Stimulated activated CD4-positive, alpha-beta T cell treated with anti-CD3 and anti-CD28 coated beads, Interleukin-4, amount 100 ng/mL, for 1 hour (primary cell): ENCODE data around the gene PSMB9.

ENCODE experiments used
- DNase-seq: peaks from one replicate; pipeline ENCODE4 v3.0.0-alpha.2; 2020

PSMB9 gene

GRCh38 chr6:32840604-32841246, 13.3 kb upstream of the PSMB9 start:
- DNase-seq, result no peak

GRCh38 chr6:32842021-32842650, 11.9 kb upstream of the PSMB9 start:
- DNase-seq, result no peak

DNA sequence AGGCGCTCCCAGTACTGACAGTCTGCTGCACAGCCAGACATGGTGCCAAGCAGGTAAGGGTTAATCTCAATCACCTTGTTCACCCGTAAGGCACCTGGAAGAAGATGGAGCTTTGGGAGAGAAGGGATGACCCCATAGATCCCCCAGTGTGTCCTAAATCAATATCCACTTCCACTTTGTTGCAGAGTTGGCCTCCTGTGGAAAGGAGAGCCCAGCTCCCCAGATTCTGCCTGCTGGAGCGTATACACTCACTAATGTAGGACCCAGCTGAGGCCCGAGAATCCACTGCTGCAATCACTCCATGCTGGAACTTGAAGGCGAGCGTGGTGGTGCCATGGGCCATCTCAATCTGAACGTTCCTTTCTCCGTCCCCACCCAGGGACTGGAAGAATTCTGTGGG, 11.3 kb upstream of the PSMB9 start:
- no peak for DNase-seq

DNA sequence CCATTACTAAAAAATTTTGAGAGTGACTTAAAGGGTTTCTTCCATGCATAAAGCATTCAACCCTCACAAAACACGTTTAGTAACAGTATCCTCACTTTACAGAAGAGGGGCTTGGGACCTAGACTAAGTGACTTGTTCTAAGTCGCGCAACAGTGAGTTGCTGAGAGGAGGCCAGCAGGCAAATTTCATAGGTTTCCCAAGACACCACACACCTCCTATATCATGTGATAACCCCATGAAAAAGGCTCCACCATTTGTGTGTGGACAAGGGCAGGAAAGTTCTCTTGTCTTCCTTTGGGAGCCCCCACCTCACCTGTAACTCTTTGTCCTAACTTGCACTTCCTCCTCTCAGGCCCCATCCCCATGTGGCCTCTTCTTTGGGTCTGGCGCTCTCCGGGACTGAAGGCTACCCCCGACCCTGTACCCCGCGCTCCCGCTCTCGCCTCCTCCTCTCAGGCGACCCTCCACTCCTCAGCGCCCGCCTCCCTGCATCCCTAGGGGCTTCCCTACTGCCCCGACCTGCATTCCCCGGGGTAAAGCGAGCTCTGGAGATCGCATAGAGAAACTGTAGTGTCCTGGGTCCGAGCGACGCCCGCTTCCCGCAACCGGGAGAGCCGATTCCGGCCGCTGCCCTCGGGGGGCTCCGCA, 10.5 kb upstream of the PSMB9 start:
- no peak for DNase-seq

DNA sequence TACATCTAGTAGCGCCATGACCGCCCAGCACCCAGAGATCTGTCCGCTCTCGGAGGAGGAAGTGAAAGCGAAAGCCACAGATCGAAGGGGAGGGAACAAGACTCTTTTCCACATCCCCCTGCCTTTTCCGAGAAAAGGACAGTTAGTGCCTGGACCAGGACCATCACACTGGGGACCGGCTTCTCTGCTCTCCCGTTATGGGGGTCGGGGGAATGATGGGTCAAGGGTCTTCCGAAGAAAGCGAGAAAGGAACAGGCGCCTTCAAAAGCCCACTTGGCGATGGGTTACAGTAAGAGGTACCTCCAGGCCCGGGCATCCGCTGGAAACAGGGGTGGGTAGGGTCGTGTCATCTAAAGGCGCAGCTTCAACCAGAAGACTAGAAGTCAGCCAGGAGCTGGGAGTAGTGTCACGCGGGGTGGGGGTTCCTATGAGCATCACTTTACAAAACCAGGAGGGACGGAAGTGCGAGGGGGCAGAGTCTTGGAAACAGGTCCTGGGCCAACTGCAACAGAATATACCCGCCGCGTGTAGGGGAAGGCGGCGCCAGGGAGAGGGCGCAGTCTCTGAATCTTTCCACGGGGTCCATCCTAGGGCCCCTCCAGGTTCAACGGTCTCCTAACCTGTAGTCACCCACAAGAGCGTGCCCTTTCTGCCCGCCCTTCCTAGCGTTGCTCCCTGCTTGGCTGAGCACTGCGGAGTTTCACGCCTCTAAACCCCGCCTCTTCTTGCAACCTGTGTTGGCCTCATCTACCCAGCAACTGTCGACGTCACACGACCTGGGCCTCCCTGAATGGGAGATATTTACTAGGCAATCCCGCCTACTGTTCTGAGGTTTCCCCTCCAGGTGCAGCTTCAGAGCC, 9.8 kb upstream of the PSMB9 start, which contains the start of gene PSMB8:
TSS of gene PSMB8 (minus strand) at position 69 of the 860 bp plus-strand sequence. CDS start at position 18, 51 bp downstream.
- DNase-seq, result peak; percentile 97

GRCh38 chr6:32844839-32845383, 9.1 kb upstream of the PSMB9 start:
- no peak for DNase-seq

- peak; percentile 37 for DNase-seq
Measured at GRCh38 chr6:32845384-32845884, 8.6 kb upstream of the PSMB9 start.

DNA sequence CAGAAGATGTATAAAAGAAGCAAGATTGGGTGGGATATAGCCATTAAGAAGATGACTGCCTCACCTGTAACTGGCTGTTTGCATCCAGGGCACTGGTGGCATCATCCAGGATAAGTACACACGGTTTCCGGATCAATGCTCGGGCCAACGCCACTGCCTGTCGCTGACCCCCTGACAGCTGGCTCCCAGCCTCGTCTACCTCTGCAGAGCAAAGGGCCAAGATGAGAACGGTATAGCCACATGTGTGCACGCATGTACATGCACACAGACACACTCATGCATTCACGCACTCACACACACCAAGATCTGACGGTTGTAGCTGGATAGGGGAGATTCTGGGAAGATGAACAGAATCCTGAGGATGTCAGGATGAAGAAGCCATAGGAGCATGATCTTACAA, 7.0 kb upstream of the PSMB9 start:
- no peak for DNase-seq

DNA sequence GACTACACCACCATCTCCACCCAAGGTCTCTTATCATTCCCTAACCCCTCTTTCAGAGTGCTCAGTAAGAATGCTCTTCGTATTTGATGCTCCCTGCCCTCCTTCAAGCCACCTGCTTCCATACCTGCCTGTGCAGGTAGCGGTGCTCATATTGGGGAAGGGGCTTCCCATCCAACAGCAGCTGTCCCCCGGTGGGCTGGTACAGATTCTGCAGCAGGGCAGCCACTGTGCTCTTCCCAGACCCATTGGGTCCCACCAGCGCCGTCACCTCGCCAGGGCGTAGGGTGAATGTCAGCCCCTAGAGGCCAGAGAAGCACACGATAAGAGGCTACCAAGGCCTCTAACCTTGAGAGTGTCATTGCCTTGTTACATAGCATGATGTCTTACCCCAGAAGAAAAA, 6.2 kb upstream of the PSMB9 start:
- no peak for DNase-seq

DNA sequence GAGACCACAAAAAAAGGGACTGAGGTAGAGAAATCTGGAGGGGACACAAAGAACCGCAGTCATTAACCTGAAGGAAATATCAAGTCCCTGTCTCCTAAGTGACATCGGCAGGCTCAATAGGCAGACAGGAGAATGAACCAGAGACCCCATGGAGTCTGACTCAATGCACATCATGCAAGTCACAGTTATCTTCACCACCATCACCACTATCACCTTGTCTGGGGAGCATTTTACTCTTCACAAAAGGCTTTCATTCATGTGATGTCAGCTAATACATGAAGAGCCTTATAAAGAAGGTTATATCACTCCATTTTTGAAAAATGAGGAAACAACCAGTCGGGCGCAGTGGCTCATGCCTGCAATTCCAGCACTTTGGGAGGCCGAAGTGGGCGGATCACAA, 4.9 kb upstream of the PSMB9 start:
- no peak for DNase-seq

DNA sequence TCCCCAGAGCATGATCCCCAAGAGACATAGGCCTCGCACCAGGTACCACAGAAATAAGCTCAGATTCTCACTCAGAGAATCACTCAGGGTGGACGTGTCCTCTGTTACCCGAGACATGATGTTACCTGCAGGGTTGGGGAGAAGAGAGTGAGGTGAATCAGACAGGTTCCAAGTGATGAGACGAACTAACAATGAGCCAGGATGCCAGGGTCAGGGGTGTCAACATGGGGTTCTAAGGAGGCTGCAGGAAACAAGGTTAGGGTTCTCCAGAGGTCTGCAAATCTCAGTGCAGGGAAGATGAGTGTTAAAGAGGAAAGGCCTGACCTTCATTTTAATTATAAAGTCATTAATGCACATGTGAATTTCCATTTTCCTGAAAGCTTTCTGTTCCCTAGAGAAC, 3.0 kb upstream of the PSMB9 start:
- no peak for DNase-seq

DNA sequence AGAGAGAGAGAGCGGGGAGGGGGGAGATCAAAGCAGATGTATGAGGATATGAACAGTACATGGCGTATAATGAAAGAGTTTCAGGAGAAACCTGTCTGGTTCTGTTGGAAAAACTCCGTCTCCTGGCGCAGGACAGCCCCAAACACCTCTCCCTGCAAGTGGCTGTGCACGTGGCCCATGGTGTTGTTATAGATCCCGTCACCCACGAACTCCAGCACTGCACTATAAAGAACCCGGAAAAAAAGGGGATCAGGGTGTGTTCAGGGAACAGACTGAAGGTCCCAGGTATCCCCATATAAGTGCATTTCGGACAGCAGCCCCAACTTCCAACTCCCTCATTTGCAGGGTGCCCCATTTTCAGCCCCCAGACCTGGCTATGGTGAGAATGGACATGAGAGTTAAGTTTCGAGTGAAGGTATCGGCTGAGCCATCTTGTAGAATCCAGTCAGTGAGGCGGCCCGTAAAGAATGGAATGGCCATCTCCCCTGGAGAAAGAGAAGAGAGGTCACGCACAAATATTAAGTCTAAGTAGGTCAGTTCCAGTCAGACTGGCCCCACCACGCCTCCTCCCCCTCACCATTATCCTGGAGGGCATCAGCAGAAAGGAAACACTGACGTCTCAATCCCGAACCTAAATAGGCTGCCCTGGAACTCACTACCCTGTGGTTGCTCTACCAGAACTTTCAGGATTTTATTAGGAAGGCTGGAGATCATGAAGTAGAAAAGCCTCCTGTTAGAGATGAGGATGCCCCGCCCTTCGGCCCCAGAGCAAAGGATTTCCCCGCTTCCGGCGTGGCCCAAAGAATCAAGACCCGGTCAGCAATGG, 1.8 kb upstream of the PSMB9 start:
- peak; percentile 49 for DNase-seq

- DNase-seq, result peak; percentile 65
Measured at GRCh38 chr6:32852844-32853540, 1.0 kb upstream of the PSMB9 start.

DNA sequence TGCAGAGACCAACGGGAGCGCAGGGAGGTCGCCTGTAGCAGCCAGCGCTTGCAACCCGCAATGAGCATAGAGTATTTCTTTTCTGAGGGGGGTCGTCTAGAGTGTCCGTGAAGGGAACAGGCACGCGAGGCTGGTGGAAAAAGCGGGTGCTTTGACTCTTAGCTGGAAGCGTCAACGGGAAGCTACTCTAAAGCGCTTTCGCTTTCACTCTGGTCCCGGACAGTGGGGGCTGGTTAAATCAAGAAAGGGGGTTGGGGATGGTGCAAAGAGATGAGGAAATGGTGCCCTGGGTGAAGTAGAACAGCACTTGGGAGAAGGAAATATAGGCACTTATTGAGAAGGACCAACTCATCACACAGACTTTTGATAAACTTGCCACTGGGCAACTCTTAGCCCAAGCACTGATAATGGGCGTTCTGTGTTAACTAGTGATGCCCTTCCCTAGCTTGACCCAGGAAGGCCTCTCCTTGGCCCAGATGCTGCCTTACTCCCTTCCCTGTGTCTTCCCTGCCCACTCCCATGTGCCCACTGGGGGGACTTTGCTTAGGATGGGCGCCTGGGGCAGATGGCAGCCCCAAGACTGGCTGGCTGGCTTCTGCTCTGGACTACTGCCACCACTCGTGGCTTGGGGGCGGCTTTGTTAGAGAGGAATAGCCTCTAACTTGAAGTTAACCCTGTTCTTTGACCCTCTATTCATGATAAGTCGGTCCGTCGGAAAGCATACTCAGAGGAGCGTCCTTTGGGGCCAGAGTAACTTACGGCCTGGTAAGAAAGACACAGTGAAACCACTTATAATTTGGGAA, 585 bp downstream of the PSMB9 start:
- peak; percentile 63 for DNase-seq

GRCh38 chr6:32855467-32856174, 1.6 kb downstream of the PSMB9 start:
- no peak for DNase-seq

DNA sequence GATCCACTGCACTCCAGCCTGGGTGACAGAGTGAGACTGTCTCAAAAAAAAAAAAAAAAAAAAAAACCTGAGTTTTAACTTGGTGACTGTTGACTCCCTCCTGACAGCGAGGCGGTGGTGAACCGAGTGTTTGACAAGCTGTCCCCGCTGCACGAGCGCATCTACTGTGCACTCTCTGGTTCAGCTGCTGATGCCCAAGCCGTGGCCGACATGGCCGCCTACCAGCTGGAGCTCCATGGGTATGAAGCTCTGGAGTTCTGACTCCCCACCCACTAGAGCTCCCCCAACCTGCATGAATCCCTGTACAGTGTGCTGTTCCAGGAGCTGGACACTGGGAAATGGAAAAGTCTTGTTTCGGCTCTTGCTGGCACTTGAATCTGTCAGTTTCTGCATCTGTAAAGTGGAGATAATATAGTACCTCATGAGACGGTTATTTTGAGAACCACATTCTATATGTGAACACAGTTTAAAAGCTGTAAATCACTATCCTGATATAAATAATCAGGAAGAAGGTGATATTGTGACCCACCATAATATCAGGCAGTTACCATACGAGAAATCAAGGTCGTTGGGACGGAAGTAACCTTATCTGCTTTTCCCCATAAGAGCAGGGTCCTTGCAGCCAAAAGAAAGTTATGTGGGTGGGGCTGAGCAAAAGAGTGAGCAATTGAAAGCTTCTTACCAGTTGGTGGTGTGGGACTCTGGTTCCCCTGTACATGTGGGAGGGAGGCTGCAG, 3.3 kb downstream of the PSMB9 start:
- DNase-seq, result no peak

DNA sequence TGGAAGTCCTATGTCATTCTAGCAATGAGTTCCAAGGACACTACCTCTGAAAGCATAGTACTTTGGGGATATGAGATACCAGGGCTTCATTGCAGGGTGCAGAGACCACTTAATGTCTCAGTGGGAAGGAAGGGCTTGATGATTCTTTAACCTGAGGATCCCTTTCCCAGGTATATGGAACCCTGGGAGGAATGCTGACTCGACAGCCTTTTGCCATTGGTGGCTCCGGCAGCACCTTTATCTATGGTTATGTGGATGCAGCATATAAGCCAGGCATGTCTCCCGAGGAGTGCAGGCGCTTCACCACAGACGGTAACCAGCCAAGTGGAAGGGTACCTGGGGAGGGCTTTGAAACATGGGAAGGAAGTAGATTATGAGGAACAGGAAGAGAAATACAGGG, 4.2 kb downstream of the PSMB9 start:
- no peak for DNase-seq

- DNase-seq, result no peak
Measured at GRCh38 chr6:32860674-32861073, 6.7 kb downstream of the PSMB9 start.

DNA sequence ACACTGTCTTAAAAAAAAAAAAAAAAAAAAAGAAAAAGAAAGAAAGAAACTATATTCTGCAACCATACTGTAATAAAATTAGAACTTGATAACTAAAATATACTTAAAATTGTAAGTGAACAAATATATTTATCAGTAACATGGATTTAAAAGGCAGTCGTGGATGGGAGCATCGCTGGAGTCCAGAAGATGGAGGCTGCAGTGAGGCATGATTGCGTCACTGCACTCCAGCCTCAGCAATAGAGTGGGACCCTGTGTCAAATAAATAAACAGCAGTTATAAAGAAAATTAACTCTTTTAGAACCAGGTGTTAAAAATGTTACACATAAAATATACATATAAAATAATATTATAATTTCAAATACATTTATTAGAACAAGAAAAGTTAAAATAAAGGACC, 8.7 kb downstream of the PSMB9 start:
- no peak for DNase-seq
